GM21717 (cell line): Measurements from ENCODE around the gene OR1J4.

Experiments
- ATAC-seq: cut with Tn5 transposase; IDR thresholded peaks from one replicate; pipeline ENCODE4 v1.9.1; 2021; ENCODE audit warnings: mild to moderate bottlenecking, moderate library complexity; ENCODE audit not compliant: unreplicated experiment

OR1J4 gene

GRCh38 chr9:122567901-122568300 is 49.0 kb downstream of the OR1J4 start:
- no peak for ATAC-seq
